GM18507 (cell line): ENCODE measurements around the gene COPZ2.
"Not testable (repeated sequence)": the region's sequence is repeated elsewhere in the genome, so short reads cannot be mapped to it uniquely, and the experiment has no call there.

Source experiments
- DNase-seq: peaks from one replicate; pipeline ENCODE4 v3.0.0; 2011; ENCODE audit warnings: low read depth; ENCODE audit not compliant: insufficient read length; ENCODE audit errors: extremely low spot score
- FAIRE-seq: peaks from 2 replicates; lab custom pipeline; 2011; peaks lifted over from hg19 to GRCh38; lab: Jason Lieb, UNC

The COPZ2 gene, protein sequence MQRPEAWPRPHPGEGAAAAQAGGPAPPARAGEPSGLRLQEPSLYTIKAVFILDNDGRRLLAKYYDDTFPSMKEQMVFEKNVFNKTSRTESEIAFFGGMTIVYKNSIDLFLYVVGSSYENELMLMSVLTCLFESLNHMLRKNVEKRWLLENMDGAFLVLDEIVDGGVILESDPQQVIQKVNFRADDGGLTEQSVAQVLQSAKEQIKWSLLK

DNA sequence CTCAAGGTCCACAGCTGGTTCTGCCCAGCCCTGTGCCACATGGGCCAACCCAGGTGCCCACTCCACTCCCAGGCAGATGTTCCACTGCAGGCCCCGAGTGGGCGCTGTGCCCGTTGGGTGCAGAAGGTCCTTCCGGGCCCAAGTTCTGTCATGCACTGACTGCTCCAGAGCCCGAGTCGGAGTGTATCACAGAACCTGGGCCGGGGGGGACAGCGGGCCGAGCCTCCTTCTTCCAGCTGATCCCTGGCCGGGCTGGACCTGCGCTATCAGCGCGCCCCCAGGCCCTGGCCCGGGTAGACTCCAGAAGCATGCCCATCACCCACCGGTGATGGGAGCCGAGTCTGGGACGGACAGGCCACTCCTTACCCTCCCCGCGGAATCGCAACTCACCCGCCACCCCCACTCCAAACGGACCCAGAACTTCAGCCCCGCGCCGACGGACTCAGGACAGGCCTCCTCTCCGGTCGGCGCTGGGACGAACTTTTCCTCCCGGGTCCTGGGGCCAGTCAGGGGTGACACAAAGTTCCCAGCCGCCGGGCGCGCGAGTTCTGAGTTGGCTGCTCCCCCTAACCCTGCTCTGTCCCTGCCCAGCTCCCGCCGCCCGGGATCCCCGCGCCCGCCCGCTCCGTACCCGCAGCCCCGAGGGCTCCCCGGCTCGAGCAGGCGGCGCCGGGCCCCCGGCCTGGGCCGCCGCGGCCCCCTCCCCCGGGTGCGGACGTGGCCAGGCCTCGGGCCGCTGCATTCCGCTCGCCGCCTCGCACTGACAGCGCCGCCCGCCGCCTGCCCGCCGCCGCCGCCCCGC is at the start of gene COPZ2:
Gene COPZ2 (minus strand): TSS at position 762 of the 802 bp plus-strand sequence. CDS start 20 bp downstream, at position 742.
- FAIRE-seq (no peak), DNase-seq (no peak)

DNA sequence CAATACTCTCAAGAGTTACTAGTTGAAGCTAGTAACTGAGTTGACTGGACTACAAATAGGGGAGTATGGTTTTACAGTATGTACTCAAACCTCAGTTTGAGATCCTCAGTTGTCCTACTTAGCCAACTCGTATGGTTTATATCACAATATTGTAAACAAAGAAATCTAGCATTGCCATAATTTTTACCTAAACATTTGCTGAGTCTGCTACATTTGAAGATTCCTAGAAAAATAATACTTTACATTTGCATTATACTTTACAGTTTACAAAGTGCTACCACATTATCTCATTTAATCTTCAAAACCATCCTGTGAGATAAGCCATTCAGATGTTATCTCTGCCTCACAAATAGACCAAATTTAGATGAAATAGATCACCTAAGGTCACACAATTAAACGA is 47.3 kb upstream of the COPZ2 start:
- FAIRE-seq, result no peak
- no peak for DNase-seq

DNA sequence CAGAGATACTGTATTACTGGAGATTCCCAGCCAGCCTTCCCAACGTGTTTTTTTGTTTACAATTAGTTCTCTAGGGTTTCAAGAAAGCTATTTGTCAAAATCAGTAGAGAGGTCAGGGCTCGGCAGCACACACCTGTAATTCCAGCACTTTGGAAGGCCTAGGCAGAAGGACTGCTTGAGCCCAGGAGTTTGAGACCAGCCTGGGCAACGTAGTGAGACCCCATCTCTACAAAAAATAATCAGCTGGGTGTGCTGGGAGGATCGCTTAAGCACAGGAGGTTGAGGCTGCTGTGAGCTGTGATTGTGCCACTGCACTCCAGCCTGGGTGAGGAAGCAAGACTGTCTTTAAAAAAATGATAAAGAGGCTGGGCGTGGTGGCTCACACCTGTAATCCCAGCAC is 44.3 kb upstream of the COPZ2 start:
- DNase-seq, result no peak
- no peak for FAIRE-seq

DNA sequence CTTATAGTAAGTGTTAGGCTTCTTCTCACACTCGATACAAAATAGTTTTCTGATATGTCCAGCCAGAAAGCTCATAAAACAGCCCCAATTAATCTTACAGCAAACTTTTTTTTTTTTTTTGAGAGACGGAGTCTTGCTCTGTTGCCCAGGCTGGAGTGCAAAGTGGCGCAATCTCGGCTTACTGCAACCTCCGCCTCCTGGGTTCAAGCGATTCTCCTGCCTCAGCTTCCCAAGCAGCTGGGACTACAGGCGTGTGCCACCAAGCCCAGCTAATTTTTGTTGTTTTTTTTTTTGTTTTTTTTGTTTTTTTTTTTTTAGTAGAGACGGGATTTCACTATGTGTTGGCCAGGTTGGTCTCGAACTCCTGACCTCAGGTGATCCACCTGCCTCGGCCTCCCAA is 39.6 kb upstream of the COPZ2 start:
- DNase-seq, FAIRE-seq: not testable (repeated sequence)

DNA sequence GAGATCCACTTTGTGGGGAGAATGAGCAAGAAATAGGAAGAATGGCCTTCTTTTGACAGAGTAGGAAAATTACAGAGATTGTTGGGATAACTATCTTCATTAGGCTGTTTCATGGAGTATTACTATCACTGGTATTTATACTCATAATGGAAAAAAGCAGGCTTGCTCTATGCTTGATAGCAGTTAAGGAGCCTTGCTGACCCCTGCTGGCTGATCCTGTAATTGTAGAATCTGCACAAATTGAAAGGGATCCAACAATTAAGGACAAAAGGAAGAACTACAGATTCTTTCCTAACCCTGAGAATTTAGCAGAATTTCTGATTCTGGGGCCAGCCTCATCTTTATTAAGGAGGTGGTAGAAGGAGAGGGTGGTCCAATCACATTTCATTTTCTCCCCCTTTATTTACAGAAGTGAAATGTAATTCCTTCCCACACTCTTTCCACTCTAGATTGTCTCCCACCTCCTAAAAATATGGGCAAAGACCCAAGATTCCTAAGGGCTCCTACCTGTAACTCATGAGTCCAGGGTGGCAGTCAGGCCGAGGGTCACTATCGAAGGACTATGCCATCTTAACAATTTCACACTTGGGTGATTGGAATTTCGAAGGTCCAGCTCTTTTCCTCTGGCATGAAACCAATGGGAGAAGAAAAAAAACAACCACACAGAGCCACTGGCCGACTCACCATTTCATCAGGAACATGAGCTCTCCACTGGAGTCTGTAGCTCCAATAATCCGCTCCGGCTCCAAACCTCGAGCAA is 36.9 kb upstream of the COPZ2 start:
- DNase-seq (no peak), FAIRE-seq (peak; percentile 70)

DNA sequence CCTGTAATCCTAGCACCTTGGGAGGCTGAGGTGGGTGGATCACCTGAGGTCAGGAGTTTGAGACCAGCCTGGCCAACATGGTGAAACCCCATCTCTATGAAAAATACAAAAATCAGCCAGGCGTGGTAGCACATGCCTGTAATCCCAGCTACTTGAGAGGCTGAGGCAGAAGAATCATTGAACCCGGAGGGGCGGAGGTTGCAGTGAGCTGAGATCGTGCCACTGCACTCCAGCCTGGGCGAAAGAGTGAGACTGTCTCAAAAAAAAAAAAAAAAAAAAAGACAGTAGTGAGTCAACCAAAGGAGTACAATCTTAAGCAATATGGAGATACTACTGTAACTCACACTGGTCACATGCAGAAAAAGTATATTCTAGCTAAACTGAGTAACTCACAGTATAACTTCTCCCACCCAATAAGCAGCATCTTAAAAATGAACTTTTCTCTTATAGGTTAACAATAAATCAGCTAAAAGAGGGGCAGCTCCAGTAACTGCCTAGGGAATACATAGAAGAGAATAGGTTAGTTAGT is 36.0 kb upstream of the COPZ2 start:
- not testable (repeated sequence) for DNase-seq, FAIRE-seq

DNA sequence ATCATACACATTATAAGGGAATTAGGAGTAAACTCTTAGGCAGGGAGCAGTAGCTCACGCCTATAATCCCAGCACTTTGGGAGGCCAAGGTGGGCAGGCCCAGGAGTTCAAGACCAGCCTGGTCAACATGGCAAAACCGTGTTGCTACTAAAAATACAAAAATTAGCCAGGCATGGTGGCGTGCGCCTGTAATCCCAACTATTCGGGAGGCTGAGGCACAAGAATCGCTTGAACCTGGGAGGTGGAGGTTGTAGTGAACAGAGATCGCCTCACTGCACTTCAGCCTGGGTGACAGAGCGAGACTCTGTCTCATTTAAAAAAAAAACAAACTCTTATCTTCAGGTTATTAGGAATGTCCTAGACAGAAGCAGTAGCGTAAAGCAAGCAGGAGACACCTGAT is 35.2 kb upstream of the COPZ2 start:
- DNase-seq, FAIRE-seq: not testable (repeated sequence)

DNA sequence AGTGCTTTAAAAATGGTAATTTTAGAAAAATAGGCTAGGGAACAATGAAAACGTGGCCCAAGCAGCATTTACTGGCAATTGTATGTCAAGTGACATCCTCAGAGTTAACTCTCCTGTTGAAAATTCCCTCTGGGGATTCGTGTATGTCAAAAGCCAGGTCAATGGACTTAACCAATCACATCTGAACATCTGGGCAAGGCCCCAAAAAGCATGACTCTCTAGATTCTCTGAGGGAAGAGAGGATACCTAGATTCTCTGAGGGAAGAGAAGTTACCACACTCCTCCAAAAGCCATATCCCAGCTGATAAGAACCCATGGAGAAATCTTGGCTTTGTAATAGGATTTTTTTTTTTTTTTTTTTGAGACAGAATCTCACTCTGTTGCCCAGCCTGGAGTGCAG is 34.1 kb upstream of the COPZ2 start:
- DNase-seq, result no peak
- FAIRE-seq, result no peak

DNA sequence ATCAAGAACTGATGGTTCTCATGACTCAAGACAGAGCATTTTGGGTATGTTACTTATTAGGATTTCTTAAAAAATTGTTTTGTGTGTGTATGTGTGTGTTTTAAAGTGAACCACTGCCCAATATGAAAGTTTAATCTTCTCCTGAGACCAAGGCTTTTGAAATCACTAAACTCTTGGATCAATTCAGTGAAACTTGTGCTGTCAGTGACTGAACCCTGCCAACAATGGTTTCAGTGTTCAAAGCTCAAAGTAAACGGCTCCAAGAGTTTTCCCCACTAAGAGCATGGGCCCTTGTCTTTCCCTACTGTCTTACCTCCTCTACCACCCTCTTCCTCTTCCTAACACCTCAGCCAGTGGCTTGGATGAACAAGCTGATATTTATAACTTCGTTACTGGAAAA is 32.6 kb upstream of the COPZ2 start:
- DNase-seq (no peak), FAIRE-seq (no peak)

DNA sequence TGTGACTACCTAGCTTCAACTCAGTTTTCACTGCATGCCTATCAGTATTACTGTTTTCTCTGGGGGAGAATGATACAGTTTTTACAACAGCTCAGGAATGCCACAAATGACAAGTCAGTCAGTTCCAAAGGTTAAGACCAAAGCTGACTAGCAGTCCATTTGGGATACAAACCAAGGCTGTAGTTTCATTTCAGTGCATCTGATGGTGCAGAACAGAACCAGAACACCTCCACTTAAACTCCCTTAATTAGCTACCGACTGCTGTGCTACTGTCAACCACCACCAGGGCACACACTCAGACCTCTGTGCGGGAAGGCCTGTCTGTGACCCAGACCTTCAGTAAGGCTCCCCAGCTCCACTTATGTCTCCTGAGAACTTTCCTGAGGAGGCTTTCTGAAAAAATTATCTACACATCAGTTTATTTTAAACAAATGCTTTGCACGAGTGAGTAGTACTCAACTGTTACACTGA is 30.9 kb upstream of the COPZ2 start:
- DNase-seq (no peak), FAIRE-seq (no peak)

DNA sequence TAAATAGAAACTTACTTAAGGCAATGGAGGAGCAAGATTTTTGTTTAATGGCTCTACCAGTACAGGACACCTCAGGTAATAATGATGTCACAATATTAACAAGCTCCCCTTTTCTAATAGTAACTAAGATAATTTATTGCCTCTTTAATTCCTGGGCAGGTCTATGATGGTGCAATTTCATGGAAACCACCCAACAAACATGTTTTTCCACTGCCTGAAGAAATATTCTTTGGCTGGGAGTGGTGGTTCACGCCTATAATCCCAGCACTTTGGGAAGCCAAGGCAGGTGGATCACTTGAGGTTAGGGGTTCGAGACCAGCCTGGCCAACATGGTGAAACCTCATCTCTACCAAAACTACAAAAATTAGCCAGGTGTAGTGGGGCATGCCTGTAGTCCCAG is 30.2 kb upstream of the COPZ2 start:
- not testable (repeated sequence) for FAIRE-seq, DNase-seq

DNA sequence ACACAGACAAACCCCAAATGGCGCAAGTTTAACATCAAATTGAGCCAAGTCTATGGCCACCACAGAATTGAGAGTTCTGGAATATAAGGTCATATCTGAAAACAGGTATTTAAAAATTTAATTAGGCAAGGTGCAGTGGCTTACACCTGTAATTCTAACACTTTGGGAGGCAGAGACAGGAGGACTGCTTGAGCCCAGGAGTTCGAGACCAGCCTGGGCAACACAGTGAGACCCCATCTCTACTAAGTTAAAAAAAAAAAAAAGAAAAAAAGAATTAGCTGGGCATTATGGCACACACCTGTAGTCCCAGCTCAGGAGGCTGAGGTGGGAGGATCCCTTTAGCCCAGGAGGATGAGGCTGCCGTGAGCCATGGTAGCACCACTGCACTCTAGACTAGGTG is 29.6 kb upstream of the COPZ2 start:
- no peak for DNase-seq
- no peak for FAIRE-seq

DNA sequence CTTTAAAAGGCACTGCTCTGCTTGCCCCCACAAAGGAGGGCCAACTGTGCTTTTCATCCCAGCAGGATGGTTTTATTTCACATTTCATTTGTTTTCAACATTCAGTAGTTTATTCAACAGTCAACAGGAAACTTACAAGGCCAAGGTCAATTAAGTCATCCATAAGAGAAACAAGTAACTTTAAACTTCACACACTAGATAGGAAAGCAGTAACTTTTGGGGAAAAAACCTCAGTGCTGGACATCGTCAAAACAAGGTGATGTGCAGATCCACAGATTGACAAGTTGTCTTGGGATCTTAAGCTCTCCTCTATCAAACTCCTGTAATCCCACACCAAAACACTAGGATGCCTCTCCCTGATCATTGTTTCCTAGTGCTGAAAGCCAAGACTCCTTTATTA is 29.1 kb upstream of the COPZ2 start:
- DNase-seq (no peak), FAIRE-seq (no peak)

DNA sequence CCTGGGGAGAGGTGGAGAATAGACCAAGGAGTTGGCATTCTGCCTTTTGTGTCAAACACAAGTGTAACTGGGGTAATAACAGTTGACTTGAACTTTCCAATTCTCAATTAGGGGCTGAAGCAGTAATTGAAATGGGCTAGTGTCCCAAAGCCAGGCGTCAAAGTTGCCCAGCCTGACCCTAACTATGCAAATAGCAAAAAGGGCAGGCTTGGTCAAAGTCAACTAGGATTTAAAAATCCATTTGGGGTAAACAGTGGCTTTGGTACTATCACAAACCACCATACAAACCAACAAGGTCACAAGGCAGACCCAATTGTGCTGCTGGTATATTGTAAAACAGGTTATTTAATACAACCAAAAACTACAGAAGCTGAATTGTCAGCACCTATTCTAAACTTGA is 28.6 kb upstream of the COPZ2 start:
- FAIRE-seq (no peak), DNase-seq (no peak)

DNA sequence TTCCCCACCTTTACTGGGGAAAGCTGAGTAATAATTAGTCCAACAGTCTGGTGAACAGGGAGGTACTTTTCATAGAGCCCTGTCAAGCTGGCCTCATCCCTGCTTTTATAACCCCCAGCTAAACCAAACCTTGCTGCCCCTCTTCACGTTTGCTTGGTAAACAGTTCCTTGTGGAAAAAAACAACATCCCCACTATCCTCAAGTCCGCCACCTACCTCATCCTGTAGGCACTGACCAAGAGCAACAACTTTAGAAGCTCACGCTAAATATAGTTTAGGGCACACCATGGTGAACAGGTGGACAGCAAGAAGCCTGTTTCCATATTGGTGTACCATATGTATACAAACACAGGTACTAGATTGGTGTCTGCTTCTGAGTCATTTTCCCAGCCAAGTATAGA is 27.0 kb upstream of the COPZ2 start:
- FAIRE-seq (no peak), DNase-seq (no peak)

DNA sequence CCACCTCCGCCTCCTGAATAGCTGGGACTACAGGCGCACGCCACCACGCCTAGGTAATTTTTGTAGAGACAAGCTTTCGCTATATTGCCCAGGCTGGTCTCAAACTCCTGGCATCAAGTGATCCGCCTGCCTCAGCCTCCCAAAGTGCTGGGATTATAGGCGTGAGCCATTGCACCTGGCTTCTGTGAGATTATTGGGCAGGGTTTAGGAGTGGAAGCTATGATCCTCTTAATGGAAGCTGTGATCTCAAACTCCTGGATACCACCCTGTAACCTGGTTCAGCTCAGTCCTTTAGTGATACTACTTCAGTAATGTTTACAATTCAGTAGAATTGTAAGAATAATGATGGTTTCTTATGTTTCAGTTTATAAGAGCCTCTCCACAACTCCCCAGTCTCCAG is 24.7 kb upstream of the COPZ2 start:
- FAIRE-seq (no peak), DNase-seq (no peak)

DNA sequence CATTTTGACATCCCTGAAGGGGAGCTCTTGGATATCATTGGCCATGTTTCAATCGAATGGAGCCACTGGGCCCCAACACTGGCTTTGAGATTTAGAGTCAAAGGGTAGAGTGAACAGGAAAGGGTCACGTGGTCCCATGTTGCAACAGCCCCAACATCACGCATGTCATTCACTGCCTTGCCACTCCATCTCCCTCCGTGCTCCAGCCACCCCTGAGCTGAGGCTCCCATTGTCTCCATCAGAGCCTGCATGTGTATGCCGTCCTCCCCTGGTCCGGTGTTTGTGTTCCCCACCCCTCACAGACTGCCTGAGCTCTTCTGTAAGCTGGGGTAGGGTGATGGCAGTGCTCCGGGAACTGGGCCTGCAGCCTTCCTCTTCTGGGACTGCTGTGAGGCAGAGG is 22.7 kb upstream of the COPZ2 start:
- FAIRE-seq (no peak), DNase-seq (no peak)

DNA sequence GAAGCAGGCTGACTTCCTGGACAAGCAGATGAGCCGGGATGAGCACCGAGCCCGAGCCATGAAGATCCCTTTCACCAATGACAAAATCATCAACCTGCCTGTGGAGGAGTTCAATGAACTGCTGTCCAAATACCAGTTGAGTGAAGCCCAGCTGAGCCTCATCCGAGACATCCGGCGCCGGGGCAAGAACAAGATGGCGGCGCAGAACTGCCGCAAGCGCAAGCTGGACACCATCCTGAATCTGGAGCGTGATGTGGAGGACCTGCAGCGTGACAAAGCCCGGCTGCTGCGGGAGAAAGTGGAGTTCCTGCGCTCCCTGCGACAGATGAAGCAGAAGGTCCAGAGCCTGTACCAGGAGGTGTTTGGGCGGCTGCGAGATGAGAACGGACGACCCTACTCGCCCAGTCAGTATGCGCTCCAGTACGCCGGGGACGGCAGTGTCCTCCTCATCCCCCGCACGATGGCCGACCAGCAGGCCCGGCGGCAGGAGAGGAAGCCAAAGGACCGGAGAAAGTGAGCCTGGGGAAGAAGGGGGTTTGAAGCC is 21.6 kb upstream of the COPZ2 start:
- DNase-seq, result no peak
- FAIRE-seq, result no peak

DNA sequence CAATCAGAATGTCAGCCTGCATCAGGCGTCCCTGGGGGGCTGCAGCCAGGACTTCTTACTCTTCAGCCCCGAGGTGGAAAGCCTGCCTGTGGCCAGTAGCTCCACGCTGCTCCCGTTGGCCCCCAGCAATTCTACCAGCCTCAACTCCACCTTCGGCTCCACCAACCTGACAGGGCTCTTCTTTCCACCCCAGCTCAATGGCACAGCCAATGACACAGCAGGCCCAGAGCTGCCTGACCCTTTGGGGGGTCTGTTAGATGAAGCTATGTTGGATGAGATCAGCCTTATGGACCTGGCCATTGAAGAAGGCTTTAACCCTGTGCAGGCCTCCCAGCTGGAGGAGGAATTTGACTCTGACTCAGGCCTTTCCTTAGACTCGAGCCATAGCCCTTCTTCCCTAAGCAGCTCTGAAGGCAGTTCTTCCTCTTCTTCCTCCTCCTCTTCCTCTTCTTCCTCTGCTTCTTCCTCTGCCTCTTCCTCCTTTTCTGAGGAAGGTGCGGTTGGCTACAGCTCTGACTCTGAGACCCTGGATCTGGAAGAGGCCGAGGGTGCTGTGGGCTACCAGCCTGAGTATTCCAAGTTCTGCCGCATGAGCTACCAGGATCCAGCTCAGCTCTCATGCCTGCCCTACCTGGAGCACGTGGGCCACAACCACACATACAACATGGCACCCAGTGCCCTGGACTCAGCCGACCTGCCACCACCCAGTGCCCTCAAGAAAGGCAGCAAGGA is 21.0 kb upstream of the COPZ2 start:
- DNase-seq (no peak), FAIRE-seq (no peak)
